HS-27A (cell line): ENCODE results near the gene GBP3.
"Not testable (repeated sequence)": the region's sequence is repeated elsewhere in the genome, so short reads cannot be mapped to it uniquely, and the experiment has no call there.

Source experiments
- DNase-seq: peaks from one replicate; pipeline ENCODE4 v3.0.0-alpha.2; 2012; ENCODE audit warnings: low read depth, missing footprints

GBP3 gene

DNA sequence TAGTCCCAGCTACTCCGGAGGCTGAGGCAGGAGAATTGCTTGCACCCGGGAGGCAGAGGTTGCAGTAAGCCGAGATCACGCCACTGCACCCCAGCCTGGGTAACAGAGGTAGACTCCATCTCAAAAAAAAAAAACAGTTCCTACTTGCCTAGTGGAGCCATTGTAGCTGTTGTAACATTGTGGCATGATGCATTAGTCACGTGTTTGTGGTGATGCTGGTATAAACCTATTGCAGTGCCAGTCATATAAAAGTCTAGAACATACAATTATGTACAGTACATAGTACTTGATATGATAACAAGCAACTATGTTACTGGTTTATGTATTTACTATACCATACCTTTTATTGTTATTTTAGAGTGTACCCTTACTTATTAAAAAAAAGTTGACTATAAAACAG lies 46.4 kb downstream of the GBP3 start:
- no peak for DNase-seq

DNA sequence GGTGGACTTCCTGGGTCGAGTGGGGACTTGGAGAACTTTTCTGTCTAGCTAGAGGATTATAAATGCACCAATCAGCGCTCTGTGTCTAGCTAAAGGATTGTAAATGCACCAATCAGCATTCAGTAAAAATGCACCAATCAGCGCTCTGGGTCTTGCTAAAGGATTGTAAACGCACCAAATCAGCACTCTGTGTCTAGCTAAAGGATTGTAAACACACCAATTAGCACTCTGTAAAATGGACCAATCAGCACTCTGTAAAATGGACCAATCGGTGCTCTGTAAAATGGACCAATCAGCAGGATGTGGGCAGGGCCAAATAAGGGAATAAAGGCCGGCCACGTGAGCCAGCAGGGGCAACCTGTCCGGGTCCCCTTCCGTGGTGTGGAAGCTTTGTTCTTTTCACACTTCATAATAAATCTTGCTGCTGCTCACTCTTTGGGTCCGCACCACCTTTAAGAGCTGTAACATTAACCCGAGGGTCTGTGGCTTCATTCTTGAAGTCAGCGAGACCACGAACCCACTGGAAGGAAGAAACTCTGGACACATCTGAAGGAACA lies 48.0 kb downstream of the GBP3 start:
- not testable (repeated sequence) for DNase-seq

DNA sequence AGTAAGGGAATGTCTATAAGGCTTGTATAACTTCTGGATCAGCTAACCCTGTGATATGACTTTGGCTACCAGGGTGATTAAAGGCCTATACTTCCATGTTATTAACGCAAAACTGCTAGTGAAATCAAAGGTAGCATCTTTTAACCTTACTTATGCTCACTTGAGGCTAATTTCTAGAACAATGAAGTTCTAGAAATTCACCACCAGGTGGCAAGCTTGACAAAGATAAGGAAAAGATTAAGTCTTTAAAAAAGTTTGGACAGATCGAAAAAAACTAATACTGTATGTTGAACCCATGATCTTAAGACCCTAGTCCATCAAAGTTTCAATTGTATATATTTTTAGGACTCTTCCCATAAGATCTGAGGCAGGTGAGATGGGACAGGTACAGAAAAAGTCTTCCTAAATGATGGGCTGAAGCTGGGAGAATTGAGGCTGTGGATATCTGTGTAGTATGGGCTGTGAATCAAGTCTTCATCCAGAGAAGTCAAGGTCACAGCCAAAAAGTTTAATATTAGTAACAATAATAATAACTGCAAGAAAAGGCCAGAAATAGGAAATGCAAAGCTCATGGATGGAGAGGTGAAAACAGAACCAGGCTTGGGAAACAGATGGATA lies 49.0 kb downstream of the GBP3 start:
- DNase-seq, result no peak

DNA sequence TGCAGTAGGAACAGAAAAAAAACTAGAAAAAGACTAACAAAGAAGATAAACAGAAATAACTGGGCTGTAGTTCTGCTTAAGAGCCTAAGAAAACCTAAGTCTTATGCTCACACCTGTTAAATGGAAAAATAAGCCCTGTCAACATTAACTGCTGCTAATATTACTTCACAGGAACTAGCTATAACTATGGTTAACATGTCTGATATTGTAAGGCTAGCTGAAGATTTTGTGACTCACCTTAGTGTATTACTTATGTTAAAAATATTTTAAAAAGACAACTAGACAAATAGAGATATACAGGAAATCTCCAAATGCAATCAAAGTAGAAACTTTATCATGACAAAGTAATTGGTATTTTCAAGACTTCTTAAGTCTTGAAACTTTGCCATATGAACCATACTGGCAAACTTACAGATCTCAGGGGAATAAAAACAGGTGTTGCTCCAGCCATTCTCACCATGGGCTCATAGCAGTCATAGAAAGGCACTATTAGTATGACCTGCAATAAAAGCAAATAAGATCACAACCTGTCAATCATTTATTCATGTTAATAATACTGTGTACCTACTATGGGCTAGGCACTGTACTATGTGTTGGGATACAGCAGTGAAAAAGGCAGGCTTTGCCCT lies 60.9 kb downstream of the GBP3 start:
- DNase-seq, result no peak

DNA sequence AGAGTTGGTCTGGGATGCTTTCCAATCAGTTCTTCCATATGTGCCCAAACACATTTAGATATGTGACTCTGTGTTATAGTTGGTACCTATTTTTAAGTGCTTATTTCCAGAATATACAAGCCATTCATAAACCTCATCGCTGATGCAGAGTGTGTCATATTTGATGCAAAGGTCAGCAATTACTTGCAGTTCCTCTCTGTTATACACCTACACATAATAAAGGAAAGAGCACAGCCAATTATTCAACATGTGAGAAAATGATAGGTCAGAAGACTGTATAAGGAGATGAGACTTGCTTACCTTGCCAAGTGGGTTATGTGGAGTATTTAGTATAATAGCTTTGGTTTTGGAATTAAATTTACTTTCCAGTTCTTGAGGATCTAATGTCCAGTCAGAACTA lies 61.6 kb downstream of the GBP3 start:
- DNase-seq, result no peak
